Transverse colon (tissue), 4 donors: Measurements from ENCODE around the gene RTP4. TPM values are rescaled to one million over a fixed set of nuclear protein-coding genes. Genes with fewer than 3 reads are reported as not detected.

Source experiments
- DNase-seq: peaks from one replicate; pipeline ENCODE4 v3.0.0-alpha.2; 2019
- H3K27ac ChIP-seq, 4 donors: fragments of 200-600 bp; sonication (generic); 2 replicates each; pipeline ENCODE4 v1.5.1; 2016 to 2018; ENCODE audit warnings: inconsistent platforms in 4 of 4
- H3K27me3 ChIP-seq: fragments of 200-600 bp; sonication (generic); 2 replicates; pipeline ENCODE4 v1.5.1; 2017; ENCODE audit warnings: inconsistent platforms
- H3K36me3 ChIP-seq, 4 donors: fragments of 200-600 bp; sonication (generic); 2 replicates each; pipeline ENCODE4 v1.5.1; 2017 to 2019; ENCODE audit warnings: inconsistent platforms in 4 of 4
- H3K4me1 ChIP-seq, 4 donors: fragments of 200-600 bp; sonication (generic); 2 replicates each; pipeline ENCODE4 v1.5.1; 2017 to 2020; ENCODE audit warnings: inconsistent platforms in 4 of 4
- H3K4me3 ChIP-seq, 4 donors: fragments of 200-600 bp; sonication (generic); 1 replicate in 1 of 4; 2 replicates in 3 of 4; pipeline versions ENCODE4 v1.5.1 to v1.6.1; 2017 to 2019; ENCODE audit warnings: inconsistent platforms in 4 of 4
- H3K9me3 ChIP-seq, 2 donors: fragments of 200-600 bp; sonication (generic); 2 replicates each; pipeline ENCODE4 v1.5.1; 2017 to 2019; ENCODE audit warnings: inconsistent platforms in 2 of 2
- EP300 ChIP-seq: sonication (generic); formaldehyde crosslinking; IDR thresholded peaks from one replicate; pipeline ENCODE4 v1.6.1; 2017; ENCODE audit warnings: antibody characterized with exemption, low read depth
- POLR2A ChIP-seq: fragments of 450-650 bp; IDR thresholded peaks from one replicate; pipeline ENCODE4 v1.6.1; 2016; ENCODE audit warnings: antibody characterized with exemption, mild to moderate bottlenecking, moderate library complexity
- POLR2AphosphoS5 ChIP-seq, 3 donors: sonication (generic); formaldehyde crosslinking; IDR thresholded peaks; one replicate each; pipeline ENCODE4 v1.6.1; 2016; ENCODE audit warnings: antibody characterized with exemption in 3 of 3
- WGBS, 2 donors: methylation state at CpG; one replicate each; pipeline ENCODE4 v1.1.5; 2018; ENCODE audit warnings: low coverage in 1 of 2; 5-methylcytosine and 5-hydroxymethylcytosine counted together
- in situ Hi-C, 4 donors: fragments of 200-750 bp; cut with MboI; loops; one replicate each; pipeline versions ENCODE4 v1.15.0 to v1.15.1; 2017; ENCODE audit warnings: low sequenced_read_pairs in 3 of 4, low pct_ligation_motif_present in 1 of 4, low pct_unique_long_range_greater_than_20kb in 1 of 4
- intact Hi-C: fragments of 100-400 bp; cut with DNase I; formaldehyde crosslinking; loops from one replicate; pipeline ENCODE4 v1.15.1; 2023; ENCODE audit warnings: low total_unique reads
- total RNA-seq, 4 donors: library from RNA; depleted of rRNA; stranded (reverse); fragments of >200 nt; gene quantifications; one replicate each; pipeline ENCODE4 v1.1.0, GENCODE V29; 2016
- TF ChIP-seq, protein P1 (sequence below), 5 experiments: fragments of 200-600 bp in 3 of 5; fragments of 450-650 bp in 2 of 5; sonication (generic) in 3 of 5; IDR thresholded peaks; 1 replicate in 2 of 5; 2 replicates in 3 of 5; pipeline ENCODE4 v1.5.1; 2016 to 2017; ENCODE audit warnings: antibody characterized with exemption in 5 of 5, inconsistent platforms in 3 of 5, mild to moderate bottlenecking in 2 of 5, moderate library complexity in 1 of 5

RTP4 gene, protein sequence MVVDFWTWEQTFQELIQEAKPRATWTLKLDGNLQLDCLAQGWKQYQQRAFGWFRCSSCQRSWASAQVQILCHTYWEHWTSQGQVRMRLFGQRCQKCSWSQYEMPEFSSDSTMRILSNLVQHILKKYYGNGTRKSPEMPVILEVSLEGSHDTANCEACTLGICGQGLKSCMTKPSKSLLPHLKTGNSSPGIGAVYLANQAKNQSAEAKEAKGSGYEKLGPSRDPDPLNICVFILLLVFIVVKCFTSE
- 1 to 10 TPM in 2 of 4 donors, not detected in 2; 4.1 to 4.9 TPM for total RNA-seq

DNA sequence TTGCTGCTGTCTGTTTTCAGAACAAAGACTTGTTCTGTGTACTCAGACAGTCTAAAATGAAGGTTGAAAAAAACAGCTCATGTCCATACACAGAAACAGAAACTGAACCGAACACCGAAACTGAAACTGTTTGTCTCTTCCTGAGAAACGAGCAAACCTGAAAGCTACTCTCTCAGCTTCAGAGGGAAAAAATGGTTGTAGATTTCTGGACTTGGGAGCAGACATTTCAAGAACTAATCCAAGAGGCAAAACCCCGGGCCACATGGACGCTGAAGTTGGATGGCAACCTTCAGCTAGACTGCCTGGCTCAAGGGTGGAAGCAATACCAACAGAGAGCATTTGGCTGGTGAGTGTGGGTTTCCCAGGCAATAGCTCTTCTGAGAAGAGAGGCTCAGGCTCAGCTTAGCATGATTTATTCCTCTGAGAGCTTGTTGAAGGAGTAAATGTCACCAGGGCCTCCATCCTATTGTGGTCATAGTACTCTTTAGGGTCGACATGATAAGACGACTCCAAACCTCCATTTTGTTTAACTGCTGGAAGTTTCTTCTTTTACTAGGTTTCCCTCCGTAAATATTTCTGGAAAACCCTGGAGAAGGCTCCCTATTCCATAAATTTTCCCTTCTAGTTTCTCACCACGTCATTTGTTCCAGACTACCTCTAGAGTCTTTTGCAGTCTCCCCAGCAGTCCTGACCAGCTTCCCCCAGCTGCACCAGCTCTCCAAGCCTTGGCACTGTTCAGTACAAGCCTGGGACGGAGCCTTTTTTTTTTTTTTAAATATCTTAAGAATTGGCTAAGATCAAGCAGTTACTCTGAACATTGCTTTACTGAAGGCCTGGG, at the start of gene RTP4:
RTP4 (plus strand) TSS at position 135 of the 838 bp plus-strand sequence; CDS start at position 192, 57 bp downstream.
- no peak for DNase-seq
- Histone ChIP-seq H3K9me3 (no peaks in the 10 kb centered on the region), H3K27ac (peak within 1 kb of the TSS; percentile 85 to 94 (median 86)), H3K36me3 (peaks cover 0 to 8% (median 2%) of the 10 kb centered on the region in 4 donors), H3K4me3 (peak within 1 kb of the TSS; percentile 13 to 71 (median 44)), H3K27me3 (no peaks in the 10 kb centered on the region), H3K4me1 (peaks cover 9 to 24% (median 15%) of the 10 kb centered on the region in 4 donors)
- intact Hi-C loops (no loop called here), in situ Hi-C loops (no loop called here)
- 0 to 8% methylated on average over 6 to 10 of the region's 10 CpGs for WGBS, 2 donors
- TF ChIP-seq, protein P1, sequence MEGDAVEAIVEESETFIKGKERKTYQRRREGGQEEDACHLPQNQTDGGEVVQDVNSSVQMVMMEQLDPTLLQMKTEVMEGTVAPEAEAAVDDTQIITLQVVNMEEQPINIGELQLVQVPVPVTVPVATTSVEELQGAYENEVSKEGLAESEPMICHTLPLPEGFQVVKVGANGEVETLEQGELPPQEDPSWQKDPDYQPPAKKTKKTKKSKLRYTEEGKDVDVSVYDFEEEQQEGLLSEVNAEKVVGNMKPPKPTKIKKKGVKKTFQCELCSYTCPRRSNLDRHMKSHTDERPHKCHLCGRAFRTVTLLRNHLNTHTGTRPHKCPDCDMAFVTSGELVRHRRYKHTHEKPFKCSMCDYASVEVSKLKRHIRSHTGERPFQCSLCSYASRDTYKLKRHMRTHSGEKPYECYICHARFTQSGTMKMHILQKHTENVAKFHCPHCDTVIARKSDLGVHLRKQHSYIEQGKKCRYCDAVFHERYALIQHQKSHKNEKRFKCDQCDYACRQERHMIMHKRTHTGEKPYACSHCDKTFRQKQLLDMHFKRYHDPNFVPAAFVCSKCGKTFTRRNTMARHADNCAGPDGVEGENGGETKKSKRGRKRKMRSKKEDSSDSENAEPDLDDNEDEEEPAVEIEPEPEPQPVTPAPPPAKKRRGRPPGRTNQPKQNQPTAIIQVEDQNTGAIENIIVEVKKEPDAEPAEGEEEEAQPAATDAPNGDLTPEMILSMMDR (IDR thresholded peaks at IDR 0.05) = no peak
- TF ChIP-seq EP300 (no peak), POLR2AphosphoS5 (IDR thresholded peaks at IDR 0.05) (peak in 1 of 3 donors; percentile 22), POLR2A (no peak)

DNA sequence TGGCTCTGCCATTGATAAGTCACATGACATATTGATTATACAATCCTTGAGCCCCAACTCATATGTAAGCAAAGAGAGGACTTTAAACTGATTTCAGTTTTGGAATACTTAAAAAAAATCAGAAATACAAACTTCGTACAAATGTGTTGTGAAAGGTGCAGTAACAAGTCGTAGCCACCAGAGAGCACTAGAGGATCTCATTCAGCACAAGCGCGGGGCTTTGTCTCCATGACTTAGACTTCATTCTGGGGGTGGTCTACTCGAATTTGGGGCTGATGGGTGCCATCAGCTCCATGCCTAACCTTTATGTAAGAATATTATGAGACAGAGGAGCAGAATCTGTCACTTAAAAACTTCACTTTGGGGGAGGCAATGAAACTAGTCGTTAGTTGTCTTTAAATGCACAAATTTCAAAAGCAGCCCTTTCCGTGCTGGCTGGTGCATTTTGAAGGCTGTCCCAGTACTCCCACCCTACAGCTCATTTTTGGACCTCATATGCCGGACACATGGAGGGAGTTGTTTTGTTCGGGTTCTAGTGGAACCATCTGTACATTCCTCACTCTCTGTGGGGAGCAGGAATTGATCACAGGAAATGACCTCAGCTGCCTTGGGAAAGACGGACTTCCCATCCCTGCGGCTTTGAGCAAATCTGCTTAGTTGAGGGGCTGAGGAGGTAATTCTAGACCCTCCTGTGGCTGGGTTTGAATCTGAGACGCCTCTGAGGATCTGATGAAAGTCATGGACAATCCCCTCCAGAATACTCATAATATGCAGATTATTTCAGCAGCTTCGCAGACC, 49.2 kb upstream of the RTP4 start:
- TF ChIP-seq POLR2AphosphoS5 (IDR thresholded peaks at IDR 0.05) = no peak
- TF ChIP-seq, protein P1 (IDR thresholded peaks at IDR 0.05) = peak; percentile 79 to 88 (median 83)
- H3K9me3 ChIP-seq = no peaks in the 10 kb centered on the region
- H3K27me3 ChIP-seq = peaks cover 14% of the 10 kb centered on the region
- peak; percentile 26 for DNase-seq
- intact Hi-C loops (loop anchor here (1.0 kb wide), 1 partner anchor 360 kb away; no protein-coding TSS in a partner anchor), in situ Hi-C loops (loop anchor here in 3 of 4 donors (5.0 to 10.0 kb wide), 2 partner anchors 94 to 358 kb away; no protein-coding TSS in a partner anchor)
- 6 to 14% methylated on average over 7 to 13 of the region's 13 CpGs for WGBS, 2 donors
- peaks cover 0 to 16% (median 9%) of the 10 kb centered on the region in 4 donors for H3K4me1 ChIP-seq
- no peaks in the 10 kb centered on the region for H3K36me3 ChIP-seq
- no peak overlapping the region for H3K27ac ChIP-seq
- H3K4me3 ChIP-seq = no peak overlapping the region

DNA sequence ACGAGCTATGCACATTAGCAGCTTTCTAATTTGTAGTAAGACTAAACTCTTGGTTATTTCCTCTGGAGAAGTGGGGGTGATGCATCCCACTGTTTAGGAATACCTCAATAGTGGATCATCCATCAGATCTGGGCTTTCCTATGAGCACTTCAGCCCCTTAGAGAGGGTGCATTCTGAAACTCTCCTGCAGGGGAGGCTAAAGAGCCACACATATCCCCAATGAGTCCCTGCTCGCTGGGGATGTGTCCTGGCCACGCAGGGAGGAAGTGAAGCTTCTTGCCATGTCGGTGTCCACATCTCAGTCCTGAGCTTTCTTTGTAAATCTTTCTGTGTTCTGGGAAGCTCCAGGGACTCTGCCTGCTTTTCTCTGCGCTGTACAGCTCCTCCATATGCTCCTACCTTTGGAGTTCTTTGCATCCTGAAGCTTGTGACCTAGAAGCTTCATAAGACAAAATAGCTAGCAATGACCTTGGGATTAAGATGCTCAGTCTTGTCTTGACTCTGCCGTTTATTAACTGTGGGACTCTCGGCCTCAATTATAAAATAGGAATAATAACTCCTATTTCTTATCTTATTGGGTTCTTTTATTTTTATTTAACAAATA, 48.4 kb upstream of the RTP4 start:
- Histone ChIP-seq H3K36me3 (no peaks in the 10 kb centered on the region), H3K9me3 (no peaks in the 10 kb centered on the region), H3K27me3 (peaks cover 11% of the 10 kb centered on the region), H3K4me1 (peaks cover 0 to 13% (median 9%) of the 10 kb centered on the region in 4 donors), H3K27ac (no peak overlapping the region), H3K4me3 (no peak overlapping the region)
- in situ Hi-C loops = loop anchor here (5.0 to 10.0 kb wide), 2 partner anchors 95 to 358 kb away; no protein-coding TSS in a partner anchor
- WGBS, 2 donors = 28 to 32% methylated on average over 5 to 7 of the region's 7 CpGs
- no peak for TF ChIP-seq EP300
- TF ChIP-seq, protein P1 (IDR thresholded peaks at IDR 0.05) = peak; percentile 80 to 94 (median 90)
- peak; percentile 76 for DNase-seq
- intact Hi-C loops = loop anchor here (1.0 kb wide), 1 partner anchor 360 kb away; no protein-coding TSS in a partner anchor
